Measurements from ENCODE around the gene SHISA6.

- TF ChIP-seq CTCF (conservative IDR thresholded peaks at IDR 0.05 in 1 of 2, IDR thresholded peaks at IDR 0.05 in 1 of 2; ENCODE audit: extremely low read depth in 1 of 2, insufficient read depth in 1 of 2, low read depth in 1 of 2, low read length in 2 of 2) (no peak), EZH2 (IDR thresholded peaks at IDR 0.05; ENCODE audit: borderline replicate concordance, low read length) (no peak)
Observed at GRCh38 chr17:11363565-11364117, 122.6 kb downstream of the SHISA6 start.

All from mammary epithelial cell (primary cell).